ENCODE results near the gene ALG14. TPM values are rescaled to one million over a fixed set of nuclear protein-coding genes. Genes with fewer than 3 reads are reported as not detected.
A peak's percentile ranks its signal among the peaks of the same experiment; 100 is the strongest.

The ALG14 gene
- total and polyA plus RNA-seq, 11 donors: 0.56 to 4.7 (median 3.2) TPM

- intact Hi-C loops (cut with DNase I): no loop called here
- WGBS, 4 donors: 24 to 60% (median 43%) methylated on average over 1 of the region's 1 CpG
- Histone ChIP-seq H3K27me3 (no peaks in the 10 kb centered on the region), H3K9me3 (no peaks in the 10 kb centered on the region), H3K4me1 (peaks cover 0 to 30% (median 15%) of the 10 kb centered on the region in 12 donors), H3K36me3 (no peaks in the 10 kb centered on the region), H3K27ac (peak overlapping the region in 8 of 12 donors; percentile 3 to 80 (median 39)), H3K4me3 (no peak overlapping the region)
- TF ChIP-seq POLR2A (IDR thresholded peaks at IDR 0.05) (no peak), CTCF (IDR thresholded peaks at IDR 0.05) (no peak)
- ATAC-seq (peak in 2 of 4 donors; percentile 45 to 57), DNase-seq (peak in 3 of 5 donors; percentile 33 to 46 (median 40))
Measured at GRCh38 chr1:94989398-94989797, 83.4 kb downstream of the ALG14 start.

- Histone ChIP-seq H3K36me3 (no peaks in the 10 kb centered on the region), H3K27ac (no peak overlapping the region), H3K4me3 (no peak overlapping the region), H3K27me3 (no peaks in the 10 kb centered on the region), H3K4me1 (peaks cover 0 to 25% (median 13%) of the 10 kb centered on the region in 12 donors), H3K9me3 (no peaks in the 10 kb centered on the region)
- ATAC-seq (no peak), DNase-seq (no peak)
- intact Hi-C loops (cut with DNase I): no loop called here
- TF ChIP-seq CTCF (IDR thresholded peaks at IDR 0.05) (no peak), POLR2A (IDR thresholded peaks at IDR 0.05) (no peak)
Measured at GRCh38 chr1:94988356-94988755, 84.4 kb downstream of the ALG14 start.

- TF ChIP-seq CTCF (IDR thresholded peaks at IDR 0.05) (no peak), POLR2A (IDR thresholded peaks at IDR 0.05) (no peak)
- Histone ChIP-seq H3K36me3 (no peaks in the 10 kb centered on the region), H3K27me3 (no peaks in the 10 kb centered on the region), H3K4me1 (peaks cover 0 to 35% (median 20%) of the 10 kb centered on the region in 12 donors), H3K27ac (no peak overlapping the region), H3K9me3 (no peaks in the 10 kb centered on the region), H3K4me3 (no peak overlapping the region)
- intact Hi-C loops (cut with DNase I): no loop called here
- ATAC-seq (no peak), DNase-seq (no peak)
- WGBS, 4 donors: 85 to 96% (median 92%) methylated on average over 6 of the region's 6 CpGs
Measured at GRCh38 chr1:94986783-94987182, 86.0 kb downstream of the ALG14 start.

GRCh38 chr1:94983171-94983739 is 89.5 kb downstream of the ALG14 start:
- TF ChIP-seq POLR2A (IDR thresholded peaks at IDR 0.05) (no peak), CTCF (IDR thresholded peaks at IDR 0.05) (no peak)
- Histone ChIP-seq H3K9me3 (no peaks in the 10 kb centered on the region), H3K36me3 (no peaks in the 10 kb centered on the region), H3K4me3 (peak overlapping the region in 4 of 12 donors; percentile 2 to 25 (median 7)), H3K27me3 (no peaks in the 10 kb centered on the region), H3K4me1 (peaks cover 0 to 51% (median 28%) of the 10 kb centered on the region in 12 donors), H3K27ac (peak overlapping the region; percentile 12 to 74 (median 52))
- 42 to 55% (median 48%) methylated on average over 7 of the region's 7 CpGs for WGBS, 4 donors
- ATAC-seq (peak in 3 of 4 donors; percentile 62 to 85 (median 81)), DNase-seq (peak in 1 of 5 donors; percentile 45)
- intact Hi-C loops (cut with DNase I): loop anchor here in 3 of 10 donors (5.0 kb wide), 2 partner anchors 39 to 56 kb away; partner anchors contain the start of gene CNN3 (in 2 of the 3)
